C4-2B (cell line): ENCODE data around the gene PCSK5.
"Not testable (repeated sequence)": the region's sequence is repeated elsewhere in the genome, so short reads cannot be mapped to it uniquely, and the experiment has no call there.

Experiments
- H3K27ac ChIP-seq: fragments of 450-650 bp; 2 replicates; pipeline ENCODE4 v1.5.1; 2017
- CTCF ChIP-seq: fragments of 450-650 bp; conservative IDR thresholded peaks from 2 replicates; pipeline ENCODE4 v1.5.1; 2017; ENCODE audit warnings: mild to moderate bottlenecking
- ZFX ChIP-seq: fragments of 450-650 bp; IDR thresholded peaks from 2 replicates; pipeline ENCODE4 v1.6.1; 2017

Gene PCSK5

GRCh38 chr9:76314321-76314720, 423.8 kb downstream of the PCSK5 start:
- no peak for TF ChIP-seq ZFX
- no peak for TF ChIP-seq CTCF

DNA sequence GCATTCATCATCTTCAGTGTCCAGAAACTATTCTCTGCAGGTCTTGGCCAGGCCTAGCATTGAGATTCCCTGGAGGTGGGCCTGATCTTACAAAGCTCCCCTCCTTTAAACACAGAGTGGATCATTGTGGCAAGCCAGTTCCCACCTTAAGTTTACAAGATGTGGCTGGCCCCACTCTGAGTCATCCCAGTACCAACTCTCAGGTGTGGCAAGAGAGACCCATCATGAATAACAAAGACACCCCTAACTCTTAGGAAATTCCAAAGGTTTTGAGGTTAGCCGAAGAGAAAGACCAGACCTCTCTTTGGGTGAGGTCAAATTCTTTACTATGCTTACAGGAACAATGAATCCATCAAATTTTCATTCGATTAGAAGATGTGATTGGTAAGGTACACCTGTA, 425.6 kb downstream of the PCSK5 start:
- H3K27ac ChIP-seq, result no peak overlapping the region
- TF ChIP-seq CTCF (no peak), ZFX (no peak)

More at GRCh38 chr9:76314321-76314720, 423.8 kb downstream of the PCSK5 start:
- H3K27ac ChIP-seq, result no peak overlapping the region

- not testable (repeated sequence) for H3K27ac ChIP-seq
Observed at GRCh38 chr9:76319466-76319865, 429.0 kb downstream of the PCSK5 start.

- H3K27ac ChIP-seq, result no peak overlapping the region
- no peak for TF ChIP-seq ZFX
- TF ChIP-seq CTCF, result no peak
Observed at GRCh38 chr9:76321195-76321828, 430.8 kb downstream of the PCSK5 start.

DNA sequence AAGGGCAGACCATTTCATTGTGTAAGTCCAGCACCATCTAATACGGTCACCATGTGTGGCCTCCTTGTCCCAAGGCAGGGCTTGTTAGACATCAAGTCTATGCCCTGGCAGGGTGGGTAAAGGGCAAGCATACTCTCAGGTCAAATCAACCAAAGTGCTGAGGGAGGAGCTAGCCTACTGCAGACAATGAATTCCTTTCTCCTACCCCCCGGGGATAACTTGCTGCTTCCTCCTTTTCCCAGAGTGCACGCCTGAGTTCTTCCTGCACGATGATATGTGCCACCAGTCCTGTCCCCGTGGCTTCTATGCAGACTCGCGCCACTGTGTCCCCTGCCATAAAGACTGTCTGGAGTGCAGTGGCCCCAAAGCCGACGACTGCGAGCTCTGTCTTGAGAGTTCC, 432.3 kb downstream of the PCSK5 start:
- H3K27ac ChIP-seq, result no peak overlapping the region
- TF ChIP-seq ZFX, result no peak
- no peak for TF ChIP-seq CTCF

DNA sequence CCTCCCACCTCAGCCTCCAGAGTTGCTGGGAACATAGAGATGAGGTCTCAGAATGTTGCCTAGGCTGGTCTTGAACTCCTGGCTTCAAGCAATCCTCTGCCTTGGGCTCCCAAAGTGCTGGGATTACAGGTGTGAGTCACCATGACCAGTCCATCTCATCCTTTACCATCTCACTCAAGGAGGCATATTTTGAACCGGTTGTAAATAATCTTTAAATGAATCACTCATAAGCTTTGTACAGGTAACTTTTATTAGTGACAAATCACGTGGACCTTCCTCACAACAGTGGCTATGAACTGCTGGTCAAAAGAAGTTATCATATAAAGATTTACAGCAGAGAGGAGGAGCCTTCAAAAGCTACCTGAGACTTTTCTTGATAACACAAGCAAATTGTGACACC, 433.0 kb downstream of the PCSK5 start:
- H3K27ac ChIP-seq, result no peak overlapping the region
- no peak for TF ChIP-seq ZFX
- TF ChIP-seq CTCF, result no peak

DNA sequence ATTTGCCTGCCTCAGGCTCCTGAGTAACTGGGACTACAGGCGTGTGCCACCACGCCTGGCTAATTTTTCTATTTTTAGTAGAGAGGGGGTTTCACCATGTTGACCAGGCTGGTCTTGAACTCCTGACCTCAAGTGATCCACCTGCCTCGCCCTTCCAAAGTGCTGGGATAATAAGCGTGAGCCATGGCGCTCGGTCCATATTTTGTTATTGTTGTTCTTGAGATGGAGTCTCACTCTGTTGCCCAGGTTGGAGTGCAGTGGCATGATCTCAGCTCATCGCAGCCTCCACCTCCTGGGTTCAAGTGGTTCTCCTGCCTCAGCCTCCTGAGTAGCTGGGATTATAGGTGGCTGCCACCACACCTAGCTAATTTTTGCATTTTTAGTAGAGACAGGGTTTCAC, 433.6 kb downstream of the PCSK5 start:
- not testable (repeated sequence) for H3K27ac ChIP-seq

- TF ChIP-seq ZFX, result no peak
- TF ChIP-seq CTCF, result no peak
- no peak overlapping the region for H3K27ac ChIP-seq
Observed at GRCh38 chr9:76330034-76330433, 439.6 kb downstream of the PCSK5 start.
